HFFc6 (cell line): ENCODE data around the gene CDH18. TPM values are rescaled to one million over a fixed set of nuclear protein-coding genes. Genes with fewer than 3 reads are reported as not detected.
A peak's percentile ranks its signal among the peaks of the same experiment; 100 is the strongest.

ENCODE experiments used
- DNase-seq: peaks from one replicate; pipeline ENCODE4 v3.0.0-alpha.2; 2018
- H3K27ac Mint-ChIP-seq: 2 replicates; pipeline ENCODE4 v1.8.0; 2020; ENCODE audit warnings: mild to moderate bottlenecking, mixed read lengths
- H3K27me3 Mint-ChIP-seq: 2 replicates; pipeline ENCODE4 v1.8.0; 2021; ENCODE audit warnings: mild to moderate bottlenecking, moderate library complexity, mixed read lengths; ENCODE audit not compliant: insufficient read depth
- H3K36me3 Mint-ChIP-seq: 2 replicates; pipeline ENCODE4 v1.8.0; 2021; ENCODE audit warnings: low read depth, mixed read lengths
- H3K4me1 Mint-ChIP-seq: 2 replicates; pipeline ENCODE4 v1.8.0; 2020; ENCODE audit warnings: low read depth, mixed read lengths
- H3K4me3 Mint-ChIP-seq: 2 replicates; pipeline ENCODE4 v1.8.0; 2020; ENCODE audit warnings: mild to moderate bottlenecking, moderate library complexity, mixed read lengths
- H3K9me3 Mint-ChIP-seq: 2 replicates; pipeline ENCODE4 v1.8.0; 2020; ENCODE audit warnings: mild to moderate bottlenecking, mixed read lengths
- total RNA-seq, 6 experiments: library from RNA; stranded (reverse); fragmentation: NEBNext Ultra II Directional; extraction: Animal tissue kit (Norgen Biotek cat#: 25700); gene quantifications; 2 replicates in 1 of 6; 3 replicates in 5 of 6; pipeline ENCODE4 v1.2.3, GENCODE V29; 2021
- TF ChIP-seq, protein P1 (sequence below): fragments of 200-600 bp; sonication (generic); IDR thresholded peaks from 2 replicates; pipeline ENCODE4 v1.5.0; 2021; ENCODE audit warnings: antibody characterized with exemption, mild to moderate bottlenecking

The CDH18 gene
- total RNA-seq, 6 experiments from 2014 or later: 0.38 to 0.72 (median 0.58) TPM; not detected in 1

DNA sequence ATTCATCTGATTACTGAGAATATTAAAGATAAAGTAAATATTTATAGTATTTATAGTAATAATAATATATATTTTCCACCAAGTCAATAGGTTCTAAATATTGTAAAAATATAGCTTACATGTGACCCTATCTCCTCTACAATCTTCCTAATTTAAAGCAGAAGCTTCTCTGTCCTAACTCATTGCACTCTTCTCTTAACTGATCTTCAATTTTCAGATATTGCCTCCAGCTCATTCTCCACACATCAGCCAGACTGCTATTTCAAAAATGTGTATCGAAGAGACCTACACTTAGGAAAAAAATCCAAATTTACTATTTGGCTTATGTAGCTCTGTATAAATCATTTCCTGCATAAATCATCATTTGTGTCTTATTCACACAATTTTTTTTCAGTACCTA, 47.8 kb downstream of the CDH18 start:
- Mint-ChIP-seq H3K36me3 (no peaks in the 10 kb centered on the region), H3K9me3 (no peaks in the 10 kb centered on the region), H3K27me3 (peaks cover 3% of the 10 kb centered on the region; the same call in 1 of the 2 replicates), H3K27ac (no peak overlapping the region), H3K4me1 (peaks cover 13% of the 10 kb centered on the region; the same call in 1 of the 2 replicates), H3K4me3 (no peak overlapping the region)
- TF ChIP-seq, protein P1, sequence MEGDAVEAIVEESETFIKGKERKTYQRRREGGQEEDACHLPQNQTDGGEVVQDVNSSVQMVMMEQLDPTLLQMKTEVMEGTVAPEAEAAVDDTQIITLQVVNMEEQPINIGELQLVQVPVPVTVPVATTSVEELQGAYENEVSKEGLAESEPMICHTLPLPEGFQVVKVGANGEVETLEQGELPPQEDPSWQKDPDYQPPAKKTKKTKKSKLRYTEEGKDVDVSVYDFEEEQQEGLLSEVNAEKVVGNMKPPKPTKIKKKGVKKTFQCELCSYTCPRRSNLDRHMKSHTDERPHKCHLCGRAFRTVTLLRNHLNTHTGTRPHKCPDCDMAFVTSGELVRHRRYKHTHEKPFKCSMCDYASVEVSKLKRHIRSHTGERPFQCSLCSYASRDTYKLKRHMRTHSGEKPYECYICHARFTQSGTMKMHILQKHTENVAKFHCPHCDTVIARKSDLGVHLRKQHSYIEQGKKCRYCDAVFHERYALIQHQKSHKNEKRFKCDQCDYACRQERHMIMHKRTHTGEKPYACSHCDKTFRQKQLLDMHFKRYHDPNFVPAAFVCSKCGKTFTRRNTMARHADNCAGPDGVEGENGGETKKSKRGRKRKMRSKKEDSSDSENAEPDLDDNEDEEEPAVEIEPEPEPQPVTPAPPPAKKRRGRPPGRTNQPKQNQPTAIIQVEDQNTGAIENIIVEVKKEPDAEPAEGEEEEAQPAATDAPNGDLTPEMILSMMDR: no peak
- DNase-seq: no peak

DNA sequence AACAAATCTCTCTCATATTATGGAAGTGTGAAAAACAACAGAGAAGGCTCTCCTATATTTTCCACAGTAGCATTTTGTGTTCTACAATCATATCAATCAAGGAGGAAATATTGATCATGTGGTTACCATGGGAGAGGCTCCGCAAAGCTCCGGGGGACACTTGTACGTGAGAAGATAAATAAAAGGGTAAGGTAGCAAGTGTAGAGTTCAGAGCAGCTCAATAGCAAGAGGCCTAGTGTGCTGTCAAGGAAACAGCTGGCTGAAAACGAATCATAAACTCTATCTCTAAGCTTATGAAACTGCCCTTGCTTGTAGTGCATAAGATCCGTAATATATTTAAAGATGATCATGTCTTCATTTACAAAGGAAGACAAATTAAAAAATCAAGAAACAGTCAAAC, 57.5 kb downstream of the CDH18 start:
- Mint-ChIP-seq H3K4me3 (no peak overlapping the region), H3K27me3 (no peaks in the 10 kb centered on the region), H3K9me3 (no peaks in the 10 kb centered on the region), H3K4me1 (peaks cover 34% of the 10 kb centered on the region), H3K36me3 (no peaks in the 10 kb centered on the region), H3K27ac (no peak overlapping the region)
- TF ChIP-seq, protein P1: no peak
- no peak for DNase-seq

DNA sequence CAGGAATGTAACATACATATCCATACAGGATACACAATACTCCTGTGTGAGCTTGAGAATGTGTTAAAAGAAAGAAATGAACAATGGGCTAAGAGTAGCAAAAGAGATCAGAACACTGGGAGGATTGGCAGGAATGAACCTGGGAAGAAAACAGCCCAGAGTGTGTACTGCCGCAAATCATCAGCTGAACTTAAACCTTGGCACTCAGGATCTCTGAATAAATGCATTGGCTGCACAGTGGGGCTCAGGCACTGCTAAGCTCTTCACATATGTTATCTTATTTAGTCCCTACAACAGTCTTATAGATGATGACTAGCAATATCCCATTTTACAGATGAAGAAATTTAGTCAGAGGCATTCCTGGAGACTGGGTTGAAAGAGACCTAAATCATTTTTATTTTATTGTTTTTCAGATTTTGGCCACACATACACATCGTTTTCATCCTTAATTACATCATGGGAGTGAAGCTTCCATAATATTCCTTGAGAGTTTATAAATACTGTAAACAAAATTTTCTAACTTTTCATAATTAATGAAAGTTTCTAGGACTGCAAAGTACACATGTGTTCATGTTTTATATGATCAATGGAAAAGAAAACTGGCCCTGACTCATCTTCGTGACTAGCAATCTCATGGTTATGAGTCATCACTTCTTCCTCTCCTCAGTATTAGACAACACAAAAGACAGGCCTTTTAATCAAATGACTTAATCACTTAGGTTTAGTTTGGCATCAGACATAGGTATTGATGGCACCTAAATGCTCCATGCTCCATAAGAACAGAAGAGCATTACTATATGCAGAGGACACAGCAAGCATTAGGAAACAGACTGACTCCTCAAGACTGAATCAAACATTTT, 59.2 kb downstream of the CDH18 start:
- Mint-ChIP-seq H3K4me1 (peaks cover 34% of the 10 kb centered on the region), H3K4me3 (peak overlapping the region; percentile 50; the same call in 1 of the 2 replicates), H3K27ac (peak overlapping the region; percentile 77), H3K9me3 (no peaks in the 10 kb centered on the region), H3K27me3 (no peaks in the 10 kb centered on the region), H3K36me3 (no peaks in the 10 kb centered on the region)
- DNase-seq: peak; percentile 85
- TF ChIP-seq, protein P1: no peak

DNA sequence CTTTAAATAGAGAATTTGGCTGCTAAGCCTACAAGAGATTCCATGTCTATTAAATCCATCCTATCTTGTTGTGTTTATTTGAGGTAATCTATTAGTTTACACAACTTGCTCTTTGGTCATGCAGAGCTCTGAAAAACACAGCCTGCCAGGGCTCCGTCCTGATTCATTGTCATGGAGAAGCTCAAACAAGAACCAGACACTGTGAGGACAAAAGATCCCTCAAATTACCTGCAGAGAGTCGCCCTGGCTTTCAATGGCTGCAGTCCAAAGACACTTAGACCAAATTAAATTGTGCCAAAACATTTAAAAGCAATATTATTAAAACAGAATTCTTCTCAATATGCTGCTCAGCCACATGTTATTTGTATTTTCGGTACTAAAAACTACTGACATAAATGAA, 60.1 kb downstream of the CDH18 start:
- peak overlapping the region; percentile 77; the same call in 1 of the 2 replicates for H3K27ac Mint-ChIP-seq
- H3K36me3 Mint-ChIP-seq: no peaks in the 10 kb centered on the region
- H3K4me1 Mint-ChIP-seq: peaks cover 34% of the 10 kb centered on the region
- no peaks in the 10 kb centered on the region for H3K9me3 Mint-ChIP-seq
- TF ChIP-seq, protein P1: no peak
- no peak for DNase-seq
- H3K4me3 Mint-ChIP-seq: no peak overlapping the region
- H3K27me3 Mint-ChIP-seq: no peaks in the 10 kb centered on the region

DNA sequence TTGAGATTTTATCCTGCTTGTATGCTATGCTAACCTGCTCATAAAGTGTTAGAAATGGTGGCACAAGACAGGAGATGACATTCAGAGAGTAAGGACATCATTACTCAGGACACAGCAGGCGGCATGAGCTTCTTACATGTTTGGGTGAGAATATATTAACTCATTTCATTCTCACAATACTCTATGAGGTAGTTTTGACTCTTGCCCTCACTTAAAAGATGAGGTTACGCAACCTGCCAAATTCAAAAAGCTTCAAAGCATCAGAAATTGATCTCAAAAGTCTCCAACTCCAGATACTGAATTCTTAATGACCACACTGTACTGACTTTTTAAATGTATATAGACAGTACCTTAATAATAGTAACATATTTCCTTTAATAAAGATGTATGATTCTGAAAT, 60.8 kb downstream of the CDH18 start:
- Mint-ChIP-seq H3K9me3 (no peaks in the 10 kb centered on the region), H3K4me1 (peaks cover 34% of the 10 kb centered on the region), H3K27me3 (no peaks in the 10 kb centered on the region), H3K36me3 (no peaks in the 10 kb centered on the region), H3K4me3 (no peak overlapping the region), H3K27ac (no peak overlapping the region)
- TF ChIP-seq, protein P1: no peak
- DNase-seq: no peak
